Measurements from ENCODE around the gene RBM4. TPM values are rescaled to one million over a fixed set of nuclear protein-coding genes. Genes with fewer than 3 reads are reported as not detected.
A peak's percentile ranks its signal among the peaks of the same experiment; 100 is the strongest.

RBM4 gene
- total and polyA plus RNA-seq, 9 of the 15 experiments (the other 6 are each of a cell fraction or from before 2014, with no cell fraction given): 81.6 to 233 (median 122) TPM

DNA sequence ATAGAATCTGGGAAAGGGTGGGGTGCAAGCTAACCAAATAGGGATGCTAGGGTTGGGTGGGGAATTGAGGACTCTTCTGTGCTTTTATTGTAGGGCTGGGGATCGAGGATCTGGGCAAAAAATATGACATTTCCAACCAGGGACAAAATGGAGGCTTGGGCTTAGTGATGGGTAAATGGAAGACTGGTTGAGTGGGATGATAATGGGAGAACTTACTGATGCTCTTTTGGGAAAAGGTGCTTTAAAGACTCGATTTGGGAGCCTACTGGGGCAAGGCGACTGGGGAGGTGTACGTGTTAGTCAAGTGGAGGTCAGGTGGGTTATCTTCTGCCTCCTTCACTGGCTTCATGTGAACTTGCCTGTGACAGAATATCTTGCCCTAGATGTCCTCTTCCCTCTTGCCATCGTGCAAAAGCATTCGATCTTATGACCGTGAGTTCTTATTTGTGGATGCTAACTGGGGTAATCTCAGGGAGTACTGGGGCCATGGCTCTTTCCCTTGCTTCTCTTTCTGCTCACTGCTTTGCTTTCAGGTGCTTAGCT, 10.4 kb upstream of the RBM4 start:
- Histone ChIP-seq H3K9me1 (ENCODE audit: control insufficient read depth, insufficient read depth, low read length) (no peaks in the 10 kb centered on the region), H3K9ac (ENCODE audit: insufficient read depth in 1 of 2, low read depth in 2 of 2, low read length in 2 of 2) (no peak overlapping the region), H3K4me1 (replicated peaks in 1 of 2; ENCODE audit: control insufficient read depth in 2 of 2, insufficient read depth in 2 of 2, low read length in 2 of 2) (peaks cover 0 to 16% of the 10 kb centered on the region in 2 experiments; a peak in 2 of 5 replicates), H3K27ac (ENCODE audit: extremely low read depth, low read depth, low read length) (no peak overlapping the region), H3K9me3 (replicated peaks; ENCODE audit: control insufficient read depth, insufficient read depth, low read depth, low read length) (no peaks in the 10 kb centered on the region), H3K4me3 (no peak overlapping the region), H3K27me3 (ENCODE audit: control insufficient read depth in 2 of 2, insufficient read depth in 2 of 2, low read length in 2 of 2) (no peaks in the 10 kb centered on the region), H4K20me1 (replicated peaks; ENCODE audit: control insufficient read depth, insufficient read depth, low read length) (peaks cover 28% of the 10 kb centered on the region), H3K4me2 (ENCODE audit: insufficient read depth, low read length) (no peak overlapping the region), H3K36me3 (ENCODE audit: control insufficient read depth, insufficient read depth, low read length) (peaks cover 93% of the 10 kb centered on the region), H2AFZ (ENCODE audit: low read depth, low read length) (no peak overlapping the region), H3K79me2 (ENCODE audit: control insufficient read depth, insufficient read depth, low read length) (peaks cover 99% of the 10 kb centered on the region)
- ATAC-seq (peak; percentile 3; the same call in 1 of the 3 replicates), DNase-seq (ENCODE audit: extremely low read depth in 1 of 4, low spot score in 3 of 4) (no peak), FAIRE-seq (no peak)
- intact Hi-C loops (cut with micrococcal nuclease) (no loop called here), in situ Hi-C loops (cut with MboI) (no loop called here)
- BruUV-seq (replicated peaks): TSS peak; percentile 2
- TF ChIP-seq SAP30 (IDR thresholded peaks at IDR 0.05; ENCODE audit: borderline replicate concordance, insufficient read depth, low read depth, low read length, poor library complexity, severe bottlenecking) (no peak), SUPT5H (IDR thresholded peaks at IDR 0.05) (peak; percentile 58; the same call in 1 of the 2 replicates), MTF1 (CRISPR knock-in tag; IDR thresholded peaks at IDR 0.05; ENCODE audit: borderline replicate concordance) (no peak), POLR2AphosphoS5 (IDR thresholded peaks at IDR 0.05; ENCODE audit: control insufficient read depth, insufficient read depth, low read depth, low read length) (peak; percentile 16; the same call in 1 of the 2 replicates), POLR2A (conservative IDR thresholded peaks at IDR 0.05) (peak; percentile 56; the same call in 1 of the 2 replicates)
- TF ChIP-seq, protein P1, sequence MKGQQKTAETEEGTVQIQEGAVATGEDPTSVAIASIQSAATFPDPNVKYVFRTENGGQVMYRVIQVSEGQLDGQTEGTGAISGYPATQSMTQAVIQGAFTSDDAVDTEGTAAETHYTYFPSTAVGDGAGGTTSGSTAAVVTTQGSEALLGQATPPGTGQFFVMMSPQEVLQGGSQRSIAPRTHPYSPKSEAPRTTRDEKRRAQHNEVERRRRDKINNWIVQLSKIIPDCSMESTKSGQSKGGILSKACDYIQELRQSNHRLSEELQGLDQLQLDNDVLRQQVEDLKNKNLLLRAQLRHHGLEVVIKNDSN (CRISPR knock-in tag; IDR thresholded peaks at IDR 0.05): no peak
- TF ChIP-seq, protein P2, sequence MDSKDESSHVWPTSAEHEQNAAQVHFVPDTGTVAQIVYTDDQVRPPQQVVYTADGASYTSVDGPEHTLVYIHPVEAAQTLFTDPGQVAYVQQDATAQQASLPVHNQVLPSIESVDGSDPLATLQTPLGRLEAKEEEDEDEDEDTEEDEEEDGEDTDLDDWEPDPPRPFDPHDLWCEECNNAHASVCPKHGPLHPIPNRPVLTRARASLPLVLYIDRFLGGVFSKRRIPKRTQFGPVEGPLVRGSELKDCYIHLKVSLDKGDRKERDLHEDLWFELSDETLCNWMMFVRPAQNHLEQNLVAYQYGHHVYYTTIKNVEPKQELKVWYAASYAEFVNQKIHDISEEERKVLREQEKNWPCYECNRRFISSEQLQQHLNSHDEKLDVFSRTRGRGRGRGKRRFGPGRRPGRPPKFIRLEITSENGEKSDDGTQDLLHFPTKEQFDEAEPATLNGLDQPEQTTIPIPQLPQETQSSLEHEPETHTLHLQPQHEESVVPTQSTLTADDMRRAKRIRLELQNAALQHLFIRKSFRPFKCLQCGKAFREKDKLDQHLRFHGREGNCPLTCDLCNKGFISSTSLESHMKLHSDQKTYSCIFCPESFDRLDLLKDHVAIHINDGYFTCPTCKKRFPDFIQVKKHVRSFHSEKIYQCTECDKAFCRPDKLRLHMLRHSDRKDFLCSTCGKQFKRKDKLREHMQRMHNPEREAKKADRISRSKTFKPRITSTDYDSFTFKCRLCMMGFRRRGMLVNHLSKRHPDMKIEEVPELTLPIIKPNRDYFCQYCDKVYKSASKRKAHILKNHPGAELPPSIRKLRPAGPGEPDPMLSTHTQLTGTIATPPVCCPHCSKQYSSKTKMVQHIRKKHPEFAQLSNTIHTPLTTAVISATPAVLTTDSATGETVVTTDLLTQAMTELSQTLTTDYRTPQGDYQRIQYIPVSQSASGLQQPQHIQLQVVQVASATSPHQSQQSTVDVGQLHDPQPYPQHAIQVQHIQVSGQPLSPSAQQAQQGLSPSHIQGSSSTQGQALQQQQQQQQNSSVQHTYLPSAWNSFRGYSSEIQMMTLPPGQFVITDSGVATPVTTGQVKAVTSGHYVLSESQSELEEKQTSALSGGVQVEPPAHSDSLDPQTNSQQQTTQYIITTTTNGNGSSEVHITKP (IDR thresholded peaks at IDR 0.05; ENCODE audit: partially characterized antibody): no peak
- TF ChIP-seq, protein P3, sequence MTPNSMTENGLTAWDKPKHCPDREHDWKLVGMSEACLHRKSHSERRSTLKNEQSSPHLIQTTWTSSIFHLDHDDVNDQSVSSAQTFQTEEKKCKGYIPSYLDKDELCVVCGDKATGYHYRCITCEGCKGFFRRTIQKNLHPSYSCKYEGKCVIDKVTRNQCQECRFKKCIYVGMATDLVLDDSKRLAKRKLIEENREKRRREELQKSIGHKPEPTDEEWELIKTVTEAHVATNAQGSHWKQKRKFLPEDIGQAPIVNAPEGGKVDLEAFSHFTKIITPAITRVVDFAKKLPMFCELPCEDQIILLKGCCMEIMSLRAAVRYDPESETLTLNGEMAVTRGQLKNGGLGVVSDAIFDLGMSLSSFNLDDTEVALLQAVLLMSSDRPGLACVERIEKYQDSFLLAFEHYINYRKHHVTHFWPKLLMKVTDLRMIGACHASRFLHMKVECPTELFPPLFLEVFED (CRISPR knock-in tag; conservative IDR thresholded peaks at IDR 0.05): 0 out of 2 replicates have a peak, but pooled peaks have one; percentile 27
- WGBS (ENCODE audit: insufficient coverage, low coverage, missing lambda C conversion rate): 92% methylated on average over 7 of the region's 7 CpGs
- POLR2A ChIA-PET: interaction anchor here (1.0 to 26.4 kb wide), 5 partner anchors 6 to 218 kb away, joined by 3 to 387 read pairs (median 5); partner anchors contain the start of genes RBM14 and RBM4
- CTCF ChIA-PET (ENCODE audit: low intra/inter-chr PET ratio): no interaction called here
